GM18505 (cell line): ENCODE data around the gene DOK1.

Experiments
- ATAC-seq: cut with Tn5 transposase; IDR thresholded peaks from one replicate; pipeline ENCODE4 v1.9.1; 2021; ENCODE audit not compliant: unreplicated experiment
- POLR2A ChIP-seq: IDR thresholded peaks from 4 replicates; pipeline ENCODE4 v1.6.1; 2011; ENCODE audit warnings: borderline replicate concordance; ENCODE audit not compliant: insufficient read depth, insufficient read length; ENCODE audit errors: extremely low read depth

The DOK1 gene

GRCh38 chr2:74548285-74548899 is 6.1 kb upstream of the DOK1 start:
- no peak for ATAC-seq
- no peak for TF ChIP-seq POLR2A

DNA sequence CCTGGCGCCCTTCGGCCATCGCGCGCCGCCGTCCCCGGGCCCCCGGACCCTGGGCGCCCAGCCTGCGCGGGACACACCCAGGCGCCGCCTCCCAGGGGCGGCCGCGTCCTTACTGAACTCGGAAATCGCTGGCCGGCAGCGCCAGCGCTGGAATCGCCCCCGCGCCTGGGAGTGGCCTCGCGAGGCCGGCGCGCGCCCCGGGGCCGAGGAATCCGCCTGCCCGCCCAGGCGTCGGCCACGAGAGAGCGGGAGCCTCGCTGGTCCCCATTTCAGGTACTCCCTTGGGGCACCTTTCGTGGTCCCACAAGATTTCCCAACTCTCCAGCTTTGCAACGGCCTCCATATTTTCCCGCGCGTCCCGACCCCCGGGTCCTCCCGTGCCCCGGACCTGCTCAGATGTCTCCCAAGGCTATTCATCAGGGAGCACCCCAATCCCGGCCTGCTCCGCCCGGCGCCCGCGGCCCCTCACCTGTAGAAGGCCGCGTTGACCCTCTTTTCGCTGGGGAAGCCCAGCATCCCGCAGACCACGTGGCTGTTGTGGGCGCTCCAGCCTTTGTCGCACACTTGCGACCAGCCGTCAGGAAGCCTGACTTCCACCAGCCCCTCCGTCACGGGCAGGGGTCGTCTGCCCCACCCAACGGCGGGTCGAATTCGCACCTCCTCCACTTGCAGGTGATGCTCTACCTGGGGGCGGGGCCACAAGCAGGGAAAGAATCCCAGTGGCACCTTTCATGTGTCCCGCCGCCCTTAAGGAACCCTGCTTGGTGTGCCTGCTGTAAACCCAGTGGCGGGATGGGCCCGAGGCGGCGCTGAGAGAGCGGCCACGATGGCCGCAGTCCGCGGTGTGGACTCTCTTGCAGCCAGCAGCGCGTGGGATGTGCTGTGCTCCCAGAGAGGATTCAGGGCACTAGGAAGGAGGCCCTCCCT is 5.4 kb upstream of the DOK1 start:
- no peak for ATAC-seq
- TF ChIP-seq POLR2A = peak; percentile 71

DNA sequence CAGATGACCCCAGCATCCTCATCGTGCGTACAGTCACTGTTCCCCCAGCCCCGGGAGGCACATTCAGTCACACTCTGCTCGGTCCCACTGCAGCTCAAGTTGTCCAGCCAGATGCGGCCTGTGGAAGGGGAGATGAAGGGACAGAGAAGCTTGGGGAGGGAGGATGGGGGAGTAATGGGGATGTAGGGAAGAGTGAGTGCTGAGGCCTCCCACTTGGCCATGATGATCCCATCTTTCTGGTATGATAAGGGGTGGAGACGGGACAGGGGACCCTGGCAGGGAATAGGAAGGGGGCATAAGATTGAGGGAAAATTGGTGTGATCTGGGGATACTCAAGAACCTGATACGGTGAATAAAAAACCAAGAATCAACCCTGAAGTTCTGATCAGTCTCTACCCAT is 4.3 kb upstream of the DOK1 start:
- ATAC-seq = no peak
- no peak for TF ChIP-seq POLR2A

DNA sequence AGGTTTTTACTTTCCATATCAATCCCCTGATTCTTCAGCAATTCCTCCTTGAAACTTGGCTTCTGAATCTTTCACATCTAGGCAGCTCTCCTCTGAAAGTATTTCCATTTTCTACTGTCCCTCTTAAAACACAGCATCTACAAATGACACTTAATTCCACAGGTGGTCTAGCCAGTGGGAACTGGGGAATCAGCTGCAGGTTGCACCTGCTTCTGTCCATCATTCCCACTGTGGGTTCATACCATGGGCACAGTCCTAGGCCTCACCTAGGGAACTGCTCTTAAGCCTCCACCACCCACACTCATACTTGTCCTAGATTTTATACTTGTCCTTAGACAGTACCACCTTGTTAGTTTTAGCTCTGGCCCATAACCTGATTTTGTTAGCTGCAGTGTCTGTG is 3.0 kb upstream of the DOK1 start:
- ATAC-seq = no peak
- no peak for TF ChIP-seq POLR2A

GRCh38 chr2:74551942-74552913 is 2.3 kb upstream of the DOK1 start:
- ATAC-seq = no peak
- no peak for TF ChIP-seq POLR2A

DNA sequence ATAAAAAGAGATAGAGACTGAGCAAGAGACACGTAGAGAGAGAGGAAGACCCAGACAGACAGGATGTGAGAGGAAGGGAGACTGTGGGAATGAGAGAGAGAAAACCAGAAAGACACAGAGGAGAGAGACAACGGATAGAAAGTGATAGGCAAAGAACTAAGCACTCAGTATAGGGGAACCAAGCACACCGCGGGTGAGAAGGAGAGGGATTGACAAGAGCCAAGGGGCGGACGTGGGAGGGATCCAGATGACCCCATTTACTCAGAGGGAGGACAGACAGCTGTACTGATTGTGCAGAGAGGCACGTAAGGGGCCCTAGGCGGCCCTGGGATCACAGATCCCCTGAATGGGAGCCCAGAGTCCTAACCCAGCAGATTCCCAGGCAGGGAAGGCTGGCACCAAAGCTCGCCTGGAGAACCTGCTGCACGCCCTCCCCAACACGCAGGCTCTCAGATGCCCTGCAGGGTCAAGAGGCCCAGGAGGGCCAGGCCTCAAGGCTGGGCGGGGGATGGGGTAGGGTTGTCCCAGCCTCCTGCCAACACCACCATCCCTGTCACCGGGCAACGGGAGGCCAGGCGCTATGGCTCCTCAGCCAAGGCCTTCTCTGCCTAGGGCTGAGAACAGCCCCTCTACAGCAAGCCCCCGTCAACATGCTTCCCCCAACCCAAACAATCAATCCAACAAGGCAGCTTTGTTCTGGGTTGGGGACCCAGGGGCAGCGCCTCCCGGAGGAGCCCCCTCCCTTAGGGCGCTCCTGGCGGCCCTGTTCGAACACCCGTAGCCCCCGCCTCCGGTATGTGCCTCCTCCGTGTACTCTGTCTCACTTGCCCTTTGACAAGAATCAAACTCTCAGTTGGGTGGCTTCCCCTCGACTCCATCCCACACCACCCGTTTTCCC is 1.4 kb upstream of the DOK1 start:
- no peak for ATAC-seq
- no peak for TF ChIP-seq POLR2A

- TF ChIP-seq POLR2A = peak; percentile 37
- no peak for ATAC-seq
Observed at GRCh38 chr2:74554820-74555531, 456 bp downstream of the DOK1 start.

DNA sequence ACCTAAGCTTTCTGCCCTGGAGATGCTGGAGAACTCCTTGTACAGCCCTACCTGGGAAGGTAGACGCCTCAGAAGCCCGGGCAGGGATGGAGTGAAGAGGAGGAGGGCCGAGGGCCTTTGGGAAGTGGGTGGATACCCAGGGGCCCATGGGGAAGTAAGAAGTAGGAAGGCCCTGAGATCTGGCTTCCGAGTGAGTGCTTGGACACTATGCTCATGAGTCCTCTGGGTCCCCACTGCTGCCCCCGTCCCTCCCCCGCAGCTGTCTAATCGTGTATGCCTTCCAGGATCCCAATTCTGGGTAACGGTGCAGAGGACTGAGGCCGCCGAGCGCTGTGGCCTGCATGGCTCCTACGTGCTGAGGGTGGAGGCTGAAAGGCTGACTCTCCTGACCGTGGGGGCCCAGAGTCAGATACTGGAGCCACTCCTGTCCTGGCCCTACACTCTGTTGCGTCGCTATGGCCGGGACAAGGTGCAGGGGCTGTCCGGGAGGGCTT is 1.1 kb downstream of the DOK1 start:
- TF ChIP-seq POLR2A = no peak
- ATAC-seq = no peak

GRCh38 chr2:74556159-74556558 is 1.6 kb downstream of the DOK1 start:
- no peak for ATAC-seq
- no peak for TF ChIP-seq POLR2A

GRCh38 chr2:74556831-74557370 is 2.4 kb downstream of the DOK1 start:
- TF ChIP-seq POLR2A = no peak
- no peak for ATAC-seq
